HL-60 (cell line): ENCODE data around the gene CCT4.
"Not testable (repeated sequence)": the region's sequence is repeated elsewhere in the genome, so short reads cannot be mapped to it uniquely, and the experiment has no call there.

Experiments
- CTCF ChIP-seq: IDR thresholded peaks from one replicate; pipeline ENCODE4 v1.5.1; 2011; ENCODE audit warnings: low read length, control low read depth, inconsistent platforms; ENCODE audit not compliant: insufficient read depth
- GABPA ChIP-seq: IDR thresholded peaks from 2 replicates; pipeline ENCODE4 v1.6.1; 2012; ENCODE audit warnings: low read depth
- POLR2AphosphoS5 ChIP-seq: IDR thresholded peaks from 2 replicates; pipeline ENCODE4 v1.6.1; 2012; ENCODE audit warnings: low read depth
- REST ChIP-seq: IDR thresholded peaks from 2 replicates; pipeline ENCODE4 v1.6.1; 2012; ENCODE audit warnings: low read depth; ENCODE audit not compliant: insufficient replicate concordance

- TF ChIP-seq POLR2AphosphoS5, result peak; percentile 37; the same call in 1 of the 2 replicates
- TF ChIP-seq REST, CTCF, GABPA: not testable (repeated sequence)
Measured at GRCh38 chr2:61866482-61867089, 21.9 kb downstream of the CCT4 start.
